H9 (cell line): ENCODE results near the gene THSD4. TPM values are rescaled to one million over a fixed set of nuclear protein-coding genes. Genes with fewer than 3 reads are reported as not detected.

Experiments
- DNase-seq: peaks from one replicate; pipeline ENCODE4 v3.0.0-alpha.2; 2017
- H2AFZ ChIP-seq: one replicate; pipeline ENCODE4 v1.6.1; 2013; ENCODE audit warnings: mild to moderate bottlenecking, low read length, control low read depth, moderate library complexity
- H2AK5ac ChIP-seq: 2 replicates; pipeline ENCODE4 v1.6.1; 2013; ENCODE audit warnings: low read length, control low read depth, mixed read lengths; ENCODE audit not compliant: insufficient read length
- H2BK120ac ChIP-seq: one replicate; pipeline ENCODE4 v1.6.1; 2013; ENCODE audit warnings: low read depth, mild to moderate bottlenecking, low read length, control low read depth, inconsistent platforms; ENCODE audit not compliant: poor library complexity, severe bottlenecking
- H2BK12ac ChIP-seq: 2 replicates; pipeline ENCODE4 v1.6.1; 2013; ENCODE audit warnings: low read length, control low read depth, mixed read lengths, low read depth; ENCODE audit not compliant: insufficient read length
- H2BK15ac ChIP-seq: 2 replicates; pipeline ENCODE4 v1.6.1; 2013; ENCODE audit warnings: low read depth, low read length, control low read depth
- H2BK20ac ChIP-seq: one replicate; pipeline ENCODE4 v1.6.1; 2013; ENCODE audit warnings: low read depth, mild to moderate bottlenecking, low read length, control low read depth, inconsistent platforms; ENCODE audit not compliant: poor library complexity, severe bottlenecking
- H2BK5ac ChIP-seq: 2 replicates; pipeline ENCODE4 v1.6.1; 2013; ENCODE audit warnings: low read length, control low read depth, mixed read lengths; ENCODE audit not compliant: insufficient read length
- H3K14ac ChIP-seq: 2 replicates; pipeline ENCODE4 v1.6.1; 2013; ENCODE audit warnings: low read length, control low read depth; ENCODE audit not compliant: insufficient read depth
- H3K18ac ChIP-seq: 2 replicates; pipeline ENCODE4 v1.6.1; 2013; ENCODE audit warnings: low read depth, mild to moderate bottlenecking, mixed read lengths, low read length, control low read depth; ENCODE audit not compliant: insufficient read length
- H3K23ac ChIP-seq: 2 replicates; pipeline ENCODE4 v1.6.1; 2013; ENCODE audit warnings: low read length, control low read depth, mixed read lengths, low read depth; ENCODE audit not compliant: insufficient read length
- H3K23me2 ChIP-seq: 2 replicates; pipeline ENCODE4 v1.6.1; 2013; ENCODE audit warnings: low read depth, mild to moderate bottlenecking, mixed read lengths, low read length, control low read depth; ENCODE audit not compliant: insufficient read length, poor library complexity, severe bottlenecking
- H3K27ac ChIP-seq: 2 replicates; pipeline ENCODE4 v1.5.1; 2013; ENCODE audit warnings: low read length, control low read depth, mixed read lengths, low read depth; ENCODE audit not compliant: insufficient read length
- H3K27me3 ChIP-seq: 2 replicates; pipeline ENCODE4 v1.6.1; 2013; ENCODE audit warnings: low read length, control low read depth, inconsistent platforms; ENCODE audit not compliant: insufficient read depth
- H3K4ac ChIP-seq: 2 replicates; pipeline ENCODE4 v1.6.1; 2013; ENCODE audit warnings: low read depth, mild to moderate bottlenecking, control low read depth, inconsistent platforms, low read length, moderate library complexity
- H3K4me1 ChIP-seq: 2 replicates; pipeline ENCODE4 v1.6.1; 2013; ENCODE audit warnings: low read length, control low read depth, inconsistent platforms; ENCODE audit not compliant: insufficient read depth
- H3K4me2 ChIP-seq: 2 replicates; pipeline ENCODE4 v1.6.1; 2013; ENCODE audit warnings: low read length, control low read depth, mixed read lengths; ENCODE audit not compliant: insufficient read length, insufficient read depth
- H3K56ac ChIP-seq: 2 replicates; pipeline ENCODE4 v1.6.1; 2013; ENCODE audit warnings: low read depth, mild to moderate bottlenecking, mixed read lengths, low read length, control low read depth; ENCODE audit not compliant: insufficient read length
- H3K79me1 ChIP-seq: 2 replicates; pipeline ENCODE4 v1.6.1; 2013; ENCODE audit warnings: low read depth, mild to moderate bottlenecking, moderate library complexity, low read length, control low read depth, inconsistent platforms; ENCODE audit not compliant: insufficient read depth, poor library complexity, severe bottlenecking
- H3K79me2 ChIP-seq: 2 replicates; pipeline ENCODE4 v1.6.1; 2013; ENCODE audit warnings: low read length, control low read depth, inconsistent platforms; ENCODE audit not compliant: insufficient read depth
- H3K9ac ChIP-seq: 2 replicates; pipeline ENCODE4 v1.6.1; 2013; ENCODE audit warnings: low read length, control low read depth, mixed read lengths; ENCODE audit not compliant: insufficient read length; ENCODE audit errors: extremely low read depth
- H3K9me3 ChIP-seq: one replicate; pipeline ENCODE4 v1.6.1; 2013; ENCODE audit warnings: low read depth, low read length, inconsistent platforms; ENCODE audit not compliant: control insufficient read depth
- H3T11ph ChIP-seq: one replicate; pipeline ENCODE4 v1.6.1; 2013; ENCODE audit warnings: mild to moderate bottlenecking, low read length, control low read depth, inconsistent platforms
- H4K20me1 ChIP-seq: one replicate; pipeline ENCODE4 v1.6.1; 2013; ENCODE audit not compliant: control insufficient read depth, insufficient read length, insufficient read depth
- H4K5ac ChIP-seq: 2 replicates; pipeline ENCODE4 v1.6.1; 2013; ENCODE audit warnings: low read depth, mild to moderate bottlenecking, mixed read lengths, low read length, control low read depth; ENCODE audit not compliant: insufficient read length
- H4K8ac ChIP-seq: replicated peaks from 2 replicates; pipeline ENCODE4 v1.6.1; 2013; ENCODE audit warnings: low read length, control low read depth, mixed read lengths, low read depth; ENCODE audit not compliant: insufficient read length
- H4K91ac ChIP-seq: 2 replicates; pipeline ENCODE4 v1.6.1; 2013; ENCODE audit warnings: low read depth, mild to moderate bottlenecking, moderate library complexity, mixed read lengths, low read length, control low read depth; ENCODE audit not compliant: insufficient read length
- H3K27ac Mint-ChIP-seq, 3 experiments: 2 replicates in 2 of 3; 3 replicates in 1 of 3; pipeline ENCODE4 v1.8.0; 2020 to 2021; ENCODE audit warnings: mixed read lengths in 3 of 3, mild to moderate bottlenecking in 1 of 3, moderate library complexity in 1 of 3
- H3K27me3 Mint-ChIP-seq: 2 replicates; pipeline ENCODE4 v1.8.0; 2021; ENCODE audit warnings: low read depth, mild to moderate bottlenecking, moderate library complexity, mixed read lengths
- H3K36me3 Mint-ChIP-seq, 3 experiments: 2 replicates in 2 of 3; 3 replicates in 1 of 3; pipeline ENCODE4 v1.8.0; 2020 to 2021; ENCODE audit warnings: low read depth in 3 of 3, mixed read lengths in 3 of 3; ENCODE audit not compliant: insufficient read depth in 1 of 3
- H3K4me1 Mint-ChIP-seq, 2 experiments: 2 replicates each; pipeline ENCODE4 v1.8.0; 2020; ENCODE audit warnings: mixed read lengths in 2 of 2
- H3K4me3 Mint-ChIP-seq, 2 experiments: 2 replicates in 1 of 2; 3 replicates in 1 of 2; pipeline ENCODE4 v1.8.0; 2020 to 2021; ENCODE audit warnings: mild to moderate bottlenecking in 2 of 2, mixed read lengths in 2 of 2, moderate library complexity in 1 of 2
- H3K9me3 Mint-ChIP-seq, 2 experiments: 2 replicates in 1 of 2; 3 replicates in 1 of 2; pipeline ENCODE4 v1.8.0; 2020; ENCODE audit warnings: mild to moderate bottlenecking in 2 of 2, mixed read lengths in 2 of 2, moderate library complexity in 1 of 2
- CTCF ChIP-seq: fragments of 200-600 bp; sonication (generic); conservative IDR thresholded peaks from 3 replicates; pipeline ENCODE4 v1.8.0; 2021; ENCODE audit warnings: antibody characterized with exemption, mild to moderate bottlenecking
- WGBS: extraction: QIAGEN DNeasy Blood & Tissue Kit; methylation state at CpG from one replicate; pipeline ENCODE4 v1.1.7; 2013; ENCODE audit warnings: missing lambda C conversion rate, low lambda C conversion rate, mixed read lengths; ENCODE audit not compliant: insufficient read length; ENCODE audit errors: extremely low coverage; 5-methylcytosine and 5-hydroxymethylcytosine counted together
- total RNA-seq: library from RNA; stranded (reverse); gene quantifications from 2 replicates; pipeline ENCODE4 v1.2.1, GENCODE V29; 2021

Gene THSD4
- total RNA-seq, 1 experiment from 2014 or later: 5.5 TPM

- H3K9me3 Mint-ChIP-seq: peaks cover 4 to 6% of the 10 kb centered on the region in 2 experiments
- no peak overlapping the region for H3K27ac ChIP-seq
- no peaks in the 10 kb centered on the region for H3K79me1 ChIP-seq
- H3K4me1 Mint-ChIP-seq: peaks cover 56 to 57% of the 10 kb centered on the region in 2 experiments
- H3K14ac ChIP-seq: no peak overlapping the region
- WGBS: no CpG with 5 or more reads among the region's 4 CpGs
- H4K20me1 ChIP-seq: no peaks in the 10 kb centered on the region
- peak overlapping the region; percentile 47 for H2AK5ac ChIP-seq
- H4K91ac ChIP-seq: no peak overlapping the region
- peak overlapping the region; percentile 10 for H2BK5ac ChIP-seq
- no peaks in the 10 kb centered on the region for H3K27me3 ChIP-seq
- H2BK15ac ChIP-seq: no peak overlapping the region
- TF ChIP-seq CTCF: no peak
- no peak overlapping the region for H3K18ac ChIP-seq
- no peaks in the 10 kb centered on the region for H3K23me2 ChIP-seq
- no peak for DNase-seq
- H3K9me3 ChIP-seq: no peaks in the 10 kb centered on the region
- H2BK120ac ChIP-seq: no peak overlapping the region
- H3K27me3 Mint-ChIP-seq: no peaks in the 10 kb centered on the region
- H4K8ac ChIP-seq: no peak overlapping the region
- H3K79me2 ChIP-seq: no peaks in the 10 kb centered on the region
- H3K4me3 Mint-ChIP-seq: no peak overlapping the region; a peak in 1 of 5 replicates
- no peak overlapping the region for H3T11ph ChIP-seq
- no peak overlapping the region for H2BK20ac ChIP-seq
- no peak overlapping the region for H3K56ac ChIP-seq
- H3K36me3 Mint-ChIP-seq: peaks cover 0 to 13% (median 8%) of the 10 kb centered on the region in 3 experiments; a peak in 5 of 7 replicates
- H3K27ac Mint-ChIP-seq: peak overlapping the region in 2 of 3 experiments; percentile 3 to 52; a peak in 4 of 7 replicates
- no peak overlapping the region for H2BK12ac ChIP-seq
- H3K4me1 ChIP-seq: peaks cover 22% of the 10 kb centered on the region; the same call in 1 of the 2 replicates
- no peak overlapping the region for H4K5ac ChIP-seq
- no peak overlapping the region for H3K23ac ChIP-seq
- H2AFZ ChIP-seq: no peak overlapping the region
- no peak overlapping the region for H3K4me2 ChIP-seq
- H3K9ac ChIP-seq: no peak overlapping the region
- no peak overlapping the region; the same call in 1 of the 2 replicates for H3K4ac ChIP-seq
Observed at GRCh38 chr15:71385026-71385425, 269.8 kb downstream of the THSD4 start.
